DOHH2 (cell line): Measurements from ENCODE around the gene EMID1.

Experiments used
- CTCF ChIP-seq: fragments of 200-600 bp; sonication (generic); IDR thresholded peaks from one replicate; pipeline ENCODE4 v1.5.1; 2014; ENCODE audit warnings: antibody characterized with exemption, mild to moderate bottlenecking, low read depth, low read length; ENCODE audit not compliant: poor library complexity, severe bottlenecking
- EZH2phosphoT487 ChIP-seq: fragments of 200-600 bp; sonication (generic); IDR thresholded peaks from 2 replicates; pipeline ENCODE4 v1.6.1; 2017; ENCODE audit warnings: borderline replicate concordance, mild to moderate bottlenecking, antibody characterized with exemption, low read length, moderate library complexity, mixed read lengths

- TF ChIP-seq CTCF (no peak), EZH2phosphoT487 (0 out of 2 replicates have a peak, but pooled peaks have one; percentile 51)
Measured at GRCh38 chr22:29167032-29167911, 38.4 kb upstream of the EMID1 start.
